ENCODE data around the gene PDLIM5.

DNA sequence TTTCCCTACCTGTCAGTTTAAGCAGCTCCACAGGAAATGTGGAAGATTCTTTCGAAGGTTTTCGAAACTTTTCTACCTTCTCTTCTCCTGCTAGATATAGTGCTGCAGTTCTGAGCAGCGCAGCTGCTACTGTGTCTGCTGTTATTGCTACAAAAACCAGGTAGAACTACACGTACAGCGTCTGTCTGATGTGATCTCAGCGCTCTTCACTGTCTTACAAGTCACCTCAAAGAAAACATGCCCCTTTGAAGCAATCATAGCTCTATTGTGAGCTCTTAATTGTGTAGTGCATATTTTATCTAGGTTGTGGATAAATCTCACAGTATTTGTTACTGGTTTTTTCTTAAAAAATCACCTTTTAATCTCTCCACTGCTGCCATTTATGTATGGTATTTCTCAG, 158.4 kb downstream of the PDLIM5 start:
- TF ChIP-seq POLR2A (IDR thresholded peaks at IDR 0.05) = no peak
- TF ChIP-seq, protein P1, sequence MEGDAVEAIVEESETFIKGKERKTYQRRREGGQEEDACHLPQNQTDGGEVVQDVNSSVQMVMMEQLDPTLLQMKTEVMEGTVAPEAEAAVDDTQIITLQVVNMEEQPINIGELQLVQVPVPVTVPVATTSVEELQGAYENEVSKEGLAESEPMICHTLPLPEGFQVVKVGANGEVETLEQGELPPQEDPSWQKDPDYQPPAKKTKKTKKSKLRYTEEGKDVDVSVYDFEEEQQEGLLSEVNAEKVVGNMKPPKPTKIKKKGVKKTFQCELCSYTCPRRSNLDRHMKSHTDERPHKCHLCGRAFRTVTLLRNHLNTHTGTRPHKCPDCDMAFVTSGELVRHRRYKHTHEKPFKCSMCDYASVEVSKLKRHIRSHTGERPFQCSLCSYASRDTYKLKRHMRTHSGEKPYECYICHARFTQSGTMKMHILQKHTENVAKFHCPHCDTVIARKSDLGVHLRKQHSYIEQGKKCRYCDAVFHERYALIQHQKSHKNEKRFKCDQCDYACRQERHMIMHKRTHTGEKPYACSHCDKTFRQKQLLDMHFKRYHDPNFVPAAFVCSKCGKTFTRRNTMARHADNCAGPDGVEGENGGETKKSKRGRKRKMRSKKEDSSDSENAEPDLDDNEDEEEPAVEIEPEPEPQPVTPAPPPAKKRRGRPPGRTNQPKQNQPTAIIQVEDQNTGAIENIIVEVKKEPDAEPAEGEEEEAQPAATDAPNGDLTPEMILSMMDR (IDR thresholded peaks at IDR 0.05) = no peak
